Inflammatory macrophage treated with lipopolysaccharide for 1 hour (primary cell): ENCODE measurements around the gene GSTM2.
"Not testable (repeated sequence)": the region's sequence is repeated elsewhere in the genome, so short reads cannot be mapped to it uniquely, and the experiment has no call there.

Source experiments
- DNase-seq, 2 donors: peaks; one replicate each; pipeline ENCODE4 v3.0.0-alpha.2; 2020 to 2022

The GSTM2 gene

GRCh38 chr1:109650609-109651008, 17.2 kb upstream of the GSTM2 start:
- no peak for DNase-seq

GRCh38 chr1:109652402-109652801, 15.5 kb upstream of the GSTM2 start:
- no peak for DNase-seq

GRCh38 chr1:109653306-109653705, 14.6 kb upstream of the GSTM2 start:
- no peak for DNase-seq

DNA sequence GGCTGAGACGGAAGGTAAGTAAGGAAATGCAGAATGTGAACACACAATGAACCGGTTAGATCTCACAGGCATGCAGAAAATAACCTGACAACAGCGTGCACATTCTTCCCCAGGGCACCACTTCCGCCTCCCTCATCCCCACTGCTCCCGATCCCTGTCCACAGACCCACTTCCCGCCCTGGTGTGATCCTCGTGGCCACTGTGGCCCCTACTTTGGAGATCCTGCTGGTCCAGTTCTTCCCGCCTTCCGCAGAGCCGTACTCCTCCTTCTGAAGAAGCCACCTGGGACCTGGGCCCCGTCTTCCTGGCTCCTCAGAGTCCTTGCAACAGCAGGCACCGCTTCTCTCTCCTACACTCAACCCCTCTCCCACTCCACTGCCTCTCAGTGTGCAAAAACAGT, 13.3 kb upstream of the GSTM2 start:
- DNase-seq = no peak

GRCh38 chr1:109655615-109656519, 12.0 kb upstream of the GSTM2 start, which contains the start of gene GSTM4:
GSTM4 (plus strand) TSS chr1:109656099; CDS start chr1:109656390, 291 bp downstream.
- DNase-seq = peak; percentile 74 to 79

- no peak for DNase-seq
Observed at GRCh38 chr1:109657395-109657794, 10.5 kb upstream of the GSTM2 start.

- DNase-seq = no peak
Observed at GRCh38 chr1:109657970-109658369, 9.9 kb upstream of the GSTM2 start.

DNA sequence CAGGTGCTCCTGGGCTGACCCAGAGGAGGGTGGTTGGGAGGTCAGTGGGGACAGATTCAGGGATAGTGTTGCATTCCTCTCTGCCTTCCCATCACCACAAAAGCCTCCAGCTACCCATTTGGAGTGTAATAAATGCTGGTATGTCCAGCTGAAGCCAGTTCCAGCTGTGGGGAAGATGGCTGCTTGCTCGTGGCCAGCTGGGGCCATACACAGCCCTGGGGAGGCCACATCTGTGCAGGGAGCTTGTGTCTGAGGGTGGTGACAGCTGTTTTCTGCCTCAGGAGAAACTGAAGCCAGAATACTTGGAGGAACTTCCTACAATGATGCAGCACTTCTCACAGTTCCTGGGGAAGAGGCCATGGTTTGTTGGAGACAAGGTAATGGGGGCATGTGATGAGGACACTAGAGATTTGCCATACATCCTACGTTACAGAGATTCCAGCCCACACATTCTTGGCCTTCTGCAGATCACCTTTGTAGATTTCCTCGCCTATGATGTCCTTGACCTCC, 9.3 kb upstream of the GSTM2 start:
- DNase-seq = peak in 1 of 2 donors; percentile 54

DNA sequence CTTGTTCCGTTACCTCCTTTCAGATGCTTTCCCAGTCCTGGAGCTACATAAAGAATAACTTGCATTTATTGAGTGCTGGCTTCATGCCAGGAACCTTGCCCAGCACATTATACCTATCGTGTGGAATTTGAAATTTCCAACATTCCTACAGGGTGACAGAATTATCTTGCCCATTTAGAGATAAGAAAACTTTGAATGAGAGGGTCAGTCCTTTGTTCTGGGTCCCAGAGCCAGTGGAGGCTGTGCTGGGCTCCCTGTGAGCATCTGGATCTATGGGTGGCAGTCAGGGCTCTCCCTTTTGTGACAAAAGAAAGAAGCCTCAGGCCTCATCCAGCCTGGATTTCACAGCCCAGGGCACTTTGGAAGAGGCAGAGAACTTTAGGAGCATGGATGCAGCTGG, 8.7 kb upstream of the GSTM2 start:
- DNase-seq = no peak

DNA sequence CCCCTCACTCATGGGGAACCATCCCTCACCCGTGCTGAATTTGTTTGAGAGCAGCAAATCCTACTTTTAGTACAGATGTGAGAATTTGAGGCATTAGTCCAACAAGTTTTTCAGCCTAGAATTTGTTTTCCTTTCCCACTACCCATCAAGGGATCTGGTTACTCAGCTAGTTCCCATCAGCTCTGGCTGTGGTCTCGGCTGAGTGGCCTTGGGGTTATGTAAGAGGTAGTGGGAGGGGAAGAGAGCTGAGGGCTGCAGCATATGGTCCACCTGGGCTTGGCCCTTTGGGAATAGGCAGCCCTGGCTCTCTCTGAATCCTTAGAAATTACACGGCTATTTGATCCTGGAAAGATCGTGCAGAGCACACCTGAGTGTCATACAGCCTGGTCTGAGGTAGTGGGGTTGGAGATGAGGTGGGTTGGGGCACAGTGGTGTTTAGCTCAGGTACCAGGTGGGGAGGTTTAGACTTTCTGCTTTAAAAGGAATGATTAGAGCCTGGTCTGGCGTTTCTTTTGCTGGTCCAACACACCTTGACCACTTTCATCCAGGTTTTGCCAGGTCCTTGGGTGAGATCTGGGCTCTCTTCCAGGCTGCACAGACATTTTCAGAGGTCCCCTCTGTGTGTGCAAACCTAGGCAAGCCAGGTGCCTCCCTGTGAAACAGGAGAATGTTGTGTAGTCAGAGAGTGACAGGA, 7.7 kb upstream of the GSTM2 start:
- DNase-seq = peak in 1 of 2 donors; percentile 47

- DNase-seq = peak in 1 of 2 donors; percentile 44
Observed at GRCh38 chr1:109660691-109661026, 7.2 kb upstream of the GSTM2 start.

- no peak for DNase-seq
Observed at GRCh38 chr1:109661391-109661790, 6.5 kb upstream of the GSTM2 start.

DNA sequence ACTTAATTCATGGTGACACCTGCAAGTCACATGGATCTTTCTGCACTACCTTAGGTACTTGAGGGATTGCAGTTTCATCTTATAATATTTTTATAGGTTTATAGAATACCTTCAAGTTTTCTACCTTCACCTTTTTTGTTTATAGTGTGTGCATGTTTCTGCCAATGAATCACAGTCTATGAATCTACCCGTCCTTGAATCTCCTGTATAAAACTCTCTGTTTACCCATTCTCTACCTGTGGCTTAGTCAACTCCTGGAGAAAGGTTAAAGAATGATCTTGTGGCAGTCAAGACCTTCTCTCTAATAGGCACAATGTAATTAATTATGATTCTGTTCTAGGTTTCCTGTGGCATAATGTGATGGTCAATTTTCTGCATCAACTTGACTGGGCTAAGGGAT, 3.2 kb upstream of the GSTM2 start:
- no peak for DNase-seq

- DNase-seq = no peak
Observed at GRCh38 chr1:109668123-109668775, 392 bp downstream of the GSTM2 start.

DNA sequence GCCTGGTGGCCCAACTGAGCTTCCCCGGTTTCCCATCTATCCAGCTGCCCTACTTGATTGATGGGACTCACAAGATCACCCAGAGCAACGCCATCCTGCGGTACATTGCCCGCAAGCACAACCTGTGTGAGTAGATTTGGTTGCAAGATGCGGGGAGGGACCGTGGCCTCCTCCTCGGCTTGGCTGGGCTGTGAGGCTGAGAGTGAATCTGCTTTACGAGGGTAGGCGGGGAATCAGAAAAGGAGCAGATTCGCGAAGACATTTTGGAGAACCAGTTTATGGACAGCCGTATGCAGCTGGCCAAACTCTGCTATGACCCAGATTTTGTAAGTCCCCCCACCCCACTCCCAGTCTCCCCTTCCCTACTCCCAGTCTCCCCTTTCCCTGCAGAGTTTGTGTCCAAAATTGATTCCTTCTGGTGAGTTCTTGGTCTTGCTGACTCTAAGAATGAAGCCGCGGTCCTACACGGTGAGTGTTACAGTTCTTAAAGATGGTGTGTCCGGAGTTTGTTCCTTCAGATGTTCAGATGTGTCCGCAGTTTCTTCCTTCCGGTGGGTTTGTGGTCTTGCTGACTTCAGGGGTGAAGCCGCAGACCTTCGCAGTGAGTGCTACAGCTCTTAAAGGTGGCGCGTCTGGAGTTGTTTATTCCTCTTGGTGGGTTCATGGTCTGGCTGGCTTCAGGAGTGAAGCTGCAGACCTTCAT, 1.5 kb downstream of the GSTM2 start:
- no peak for DNase-seq

GRCh38 chr1:109669949-109670302, 2.1 kb downstream of the GSTM2 start:
- not testable (repeated sequence) for DNase-seq

DNA sequence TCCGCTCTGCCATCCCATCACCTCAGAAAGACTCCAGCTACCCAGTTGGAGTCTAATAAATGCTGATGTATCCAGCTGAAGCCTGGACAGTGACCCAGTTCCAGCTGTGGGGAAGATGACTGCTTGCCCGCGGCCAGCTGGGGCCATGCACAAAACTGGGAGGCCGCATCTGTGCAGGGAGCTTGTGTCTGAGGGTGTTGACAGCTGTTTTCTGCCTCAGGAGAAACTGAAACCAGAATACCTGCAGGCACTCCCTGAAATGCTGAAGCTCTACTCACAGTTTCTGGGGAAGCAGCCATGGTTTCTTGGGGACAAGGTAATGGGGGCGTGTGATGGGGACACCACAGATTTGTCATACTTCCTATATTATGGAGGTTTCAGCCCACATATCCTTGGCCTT, 3.2 kb downstream of the GSTM2 start:
- no peak for DNase-seq

GRCh38 chr1:109673861-109674260, 6.0 kb downstream of the GSTM2 start:
- not testable (repeated sequence) for DNase-seq

DNA sequence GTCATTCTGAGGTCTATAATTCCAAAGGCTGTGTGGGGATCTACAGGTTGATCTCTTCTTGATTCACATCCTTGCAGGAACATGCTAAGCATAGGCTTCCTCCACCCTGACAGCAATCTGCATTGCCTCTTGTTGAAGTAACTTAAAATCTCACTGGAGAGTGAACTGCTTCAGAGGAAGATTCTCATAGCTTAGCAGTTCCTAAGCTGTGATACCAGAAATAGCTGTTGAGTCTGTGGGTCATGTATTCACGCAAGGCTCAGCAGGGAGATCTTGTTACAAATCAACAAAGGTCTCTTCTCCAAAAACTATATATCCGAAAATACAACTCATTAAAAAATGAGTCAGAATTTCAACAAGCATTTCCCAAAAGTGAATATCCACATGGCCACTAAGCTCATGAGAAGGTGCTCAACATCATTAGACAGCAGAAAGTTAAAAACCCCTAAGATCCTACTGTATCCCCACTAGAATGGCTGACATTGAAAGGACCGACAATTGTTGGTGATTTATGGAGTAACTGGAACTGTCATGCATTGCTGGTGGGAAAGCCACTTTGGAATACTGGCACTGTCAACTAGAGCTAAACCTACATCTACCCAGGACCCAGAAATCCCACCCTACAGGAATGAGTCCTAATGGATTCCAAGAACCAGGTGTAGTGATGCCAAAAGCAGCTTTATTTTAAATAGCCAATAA, 9.0 kb downstream of the GSTM2 start:
- DNase-seq = not testable (repeated sequence)

DNA sequence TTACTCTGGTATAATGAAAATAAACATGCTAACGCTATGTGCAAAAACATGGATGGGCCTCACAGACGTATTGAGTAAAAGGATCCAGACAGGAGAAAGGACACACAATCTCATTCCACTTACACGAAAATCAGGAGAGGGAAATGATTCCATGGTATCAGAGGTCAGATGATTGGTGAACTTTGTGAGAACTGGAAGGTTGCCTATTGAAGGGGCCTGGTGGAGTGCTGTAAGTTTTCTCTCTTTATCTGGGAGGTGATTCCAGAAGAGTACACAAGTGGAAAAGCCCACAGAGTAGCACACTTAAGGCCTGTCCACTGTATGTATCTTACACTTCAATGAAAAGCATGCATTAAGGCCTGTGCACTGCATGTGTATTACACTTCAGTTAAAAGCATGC, 9.6 kb downstream of the GSTM2 start:
- DNase-seq = no peak

DNA sequence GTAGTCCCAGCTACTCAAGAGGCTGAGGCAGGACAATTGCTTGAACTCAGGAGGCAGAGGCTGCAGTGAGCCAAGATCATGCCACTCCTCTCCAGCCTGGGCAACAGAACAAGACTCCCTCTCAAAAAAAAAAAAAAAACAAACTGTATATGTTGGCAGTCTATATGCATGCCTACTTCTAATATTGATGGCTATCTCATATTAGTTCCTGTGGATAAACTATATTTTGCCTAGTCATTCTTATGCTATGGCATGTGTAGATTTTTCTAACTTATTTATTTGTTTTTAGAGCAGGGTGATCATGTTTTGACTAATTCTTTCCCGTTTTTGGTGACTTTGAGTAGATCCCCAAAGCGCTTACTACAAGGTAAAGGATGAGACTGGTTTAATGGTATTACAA, 10.8 kb downstream of the GSTM2 start:
- DNase-seq = not testable (repeated sequence)

DNA sequence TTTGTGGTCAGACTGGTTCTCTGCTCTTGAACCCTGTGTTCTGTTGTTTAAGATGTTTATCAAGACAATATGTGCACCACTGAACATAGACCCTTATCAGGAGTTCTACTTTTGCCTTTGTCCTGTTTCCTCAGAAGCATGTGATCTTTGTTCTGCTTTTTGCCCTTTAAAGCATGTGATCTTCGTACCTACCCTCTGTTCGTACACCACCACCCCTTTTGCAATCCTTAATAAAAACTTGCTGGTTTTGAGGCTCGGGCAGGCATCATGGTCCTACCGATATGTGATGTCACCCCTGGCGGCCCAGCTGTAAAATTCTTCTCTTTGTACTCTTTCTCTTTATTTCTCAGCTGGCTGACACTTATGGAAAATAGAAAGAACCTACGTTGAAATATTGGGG, 16.9 kb downstream of the GSTM2 start:
- peak in 1 of 2 donors; percentile 45 for DNase-seq
